HUES6 (cell line): ENCODE measurements around the gene ZNF846.
"Not testable (repeated sequence)": the region's sequence is repeated elsewhere in the genome, so short reads cannot be mapped to it uniquely, and the experiment has no call there.

ENCODE experiments used
- H3K27ac ChIP-seq: 2 replicates; pipeline ENCODE4 v1.7.0; 2013; ENCODE audit warnings: low read depth, mild to moderate bottlenecking, low read length, inconsistent platforms
- H3K27me3 ChIP-seq: 2 replicates; pipeline ENCODE4 v1.6.1; 2013; ENCODE audit warnings: low read length; ENCODE audit not compliant: control insufficient read depth, insufficient read depth
- H3K36me3 ChIP-seq: 2 replicates; pipeline ENCODE4 v1.6.1; 2013; ENCODE audit warnings: low read length; ENCODE audit not compliant: control insufficient read depth, insufficient read depth
- H3K4me1 ChIP-seq: 2 replicates; pipeline ENCODE4 v1.6.1; 2013; ENCODE audit warnings: low read length; ENCODE audit not compliant: control insufficient read depth, insufficient read depth
- H3K4me3 ChIP-seq: 2 replicates; pipeline ENCODE4 v1.5.1; 2013; ENCODE audit warnings: low read depth, low read length
- H3K9ac ChIP-seq: one replicate; pipeline ENCODE4 v1.6.1; 2013; ENCODE audit warnings: mild to moderate bottlenecking, low read length
- H3K9me3 ChIP-seq: 2 replicates; pipeline ENCODE4 v1.6.1; 2013; ENCODE audit warnings: low read depth, low read length; ENCODE audit not compliant: control insufficient read depth, insufficient read depth

The ZNF846 gene

DNA sequence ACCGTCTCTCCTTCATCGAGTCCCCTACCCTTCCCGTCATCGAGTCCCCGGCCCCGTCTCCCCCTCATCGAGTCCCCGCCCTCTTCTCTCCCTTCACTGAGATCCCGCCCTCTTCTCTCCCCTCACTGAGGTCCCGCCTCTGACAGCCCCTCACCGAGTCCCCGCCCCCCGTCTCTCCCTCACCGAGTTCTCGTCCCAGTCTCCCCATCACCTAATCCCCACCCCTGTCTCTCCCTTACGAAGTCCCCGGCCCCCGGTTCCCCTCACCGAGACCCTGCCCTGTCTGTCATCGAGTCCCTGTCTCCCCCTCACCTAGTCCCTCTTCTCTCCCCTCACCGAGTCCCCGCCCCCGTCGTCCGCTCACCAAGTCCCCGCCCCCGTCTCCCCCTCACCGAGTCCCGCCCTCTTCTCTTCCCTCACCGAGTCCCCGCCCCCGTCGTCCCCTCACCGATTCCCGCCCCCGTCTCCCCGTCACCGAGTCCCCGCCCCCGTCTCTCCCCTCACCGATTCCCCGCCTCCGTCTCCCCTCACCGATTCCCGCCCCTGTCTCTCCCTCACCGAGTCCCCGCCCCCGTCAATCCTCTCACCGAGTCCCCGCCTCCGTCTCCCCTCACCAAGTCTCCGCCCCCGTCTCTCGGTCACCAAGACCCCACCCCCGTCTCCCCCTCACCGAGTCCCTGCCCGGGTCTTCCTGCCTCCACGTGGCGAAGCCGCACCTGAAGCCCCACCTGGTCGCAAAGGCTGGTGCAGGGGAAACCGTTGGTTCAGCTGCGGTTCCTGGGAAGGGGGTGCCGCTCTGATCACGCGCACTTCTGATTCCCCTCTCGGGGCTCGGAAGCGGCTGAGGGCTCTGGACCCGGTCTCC lies 23.9 kb upstream of the ZNF846 start:
- H3K9ac ChIP-seq = peak overlapping the region; percentile 73
- no peaks in the 10 kb centered on the region for H3K36me3 ChIP-seq
- no peaks in the 10 kb centered on the region for H3K9me3 ChIP-seq
- peak overlapping the region; percentile 84 for H3K4me3 ChIP-seq
- H3K4me1 ChIP-seq = peaks cover 18% of the 10 kb centered on the region
- peak overlapping the region; percentile 42; the same call in 1 of the 2 replicates for H3K27ac ChIP-seq
- H3K27me3 ChIP-seq = no peaks in the 10 kb centered on the region

DNA sequence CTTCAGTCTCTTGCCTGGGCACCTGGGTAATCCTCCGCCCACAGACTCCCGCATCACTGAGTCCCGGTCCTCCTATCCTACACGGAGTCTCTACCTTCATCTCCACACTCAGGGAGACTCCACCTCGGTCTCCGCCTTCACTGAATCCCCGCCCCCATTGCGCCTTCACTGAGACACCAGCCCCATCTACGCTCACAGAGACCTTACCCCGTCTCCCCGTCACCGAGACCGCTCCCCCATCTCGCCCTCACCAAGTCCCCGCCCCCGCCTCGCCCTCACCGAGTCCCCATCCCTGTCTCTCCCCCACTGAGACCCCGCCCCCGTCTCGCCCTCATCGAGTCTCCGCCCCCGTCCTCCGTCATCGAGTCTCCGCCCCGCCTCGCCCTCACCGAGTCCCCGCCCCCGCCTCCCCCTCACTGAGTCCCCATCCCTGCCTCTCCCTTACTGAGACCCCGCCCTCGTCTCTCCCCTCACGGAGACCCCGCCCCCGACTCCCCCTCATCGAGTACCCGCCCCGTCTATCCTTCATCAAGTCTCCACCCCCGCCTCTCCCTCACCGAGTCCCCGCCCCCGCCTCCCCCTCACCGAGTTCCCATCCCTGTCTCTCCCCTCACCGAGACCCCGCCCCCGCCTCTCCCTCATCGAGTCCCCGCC lies 23.1 kb upstream of the ZNF846 start:
- Histone ChIP-seq H3K27me3 (no peaks in the 10 kb centered on the region), H3K36me3 (no peaks in the 10 kb centered on the region), H3K9me3 (no peaks in the 10 kb centered on the region), H3K4me3 (peak overlapping the region; percentile 84), H3K9ac (no peak overlapping the region), H3K27ac (no peak overlapping the region), H3K4me1 (peaks cover 20% of the 10 kb centered on the region)

- H3K4me3 ChIP-seq = peak overlapping the region; percentile 32; the same call in 1 of the 2 replicates
Observed at GRCh38 chr19:9791073-9791367, 22.5 kb upstream of the ZNF846 start.

DNA sequence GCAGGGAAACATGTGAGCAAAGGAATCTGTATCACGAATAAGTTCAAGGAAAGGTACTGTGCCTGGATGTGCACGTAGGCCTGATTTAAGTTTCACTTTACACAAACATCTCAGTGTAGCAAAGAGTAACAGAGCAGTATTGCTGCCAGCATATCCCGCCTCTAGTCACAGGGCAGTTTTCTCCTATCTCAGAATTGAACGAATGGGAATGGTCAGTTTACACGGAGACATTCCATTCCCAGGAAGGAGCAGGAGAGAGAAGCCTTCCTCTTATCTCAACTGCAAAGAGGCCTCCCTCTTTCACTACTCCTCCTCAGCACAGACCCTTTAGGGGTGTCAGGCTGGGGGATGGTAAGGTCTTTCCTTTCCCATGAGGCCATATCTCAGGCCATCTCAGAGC lies 21.0 kb upstream of the ZNF846 start:
- not testable (repeated sequence) for H3K27me3 ChIP-seq, H3K36me3 ChIP-seq, H3K27ac ChIP-seq, H3K4me3 ChIP-seq, H3K9me3 ChIP-seq
- H3K9ac ChIP-seq = peak overlapping the region; percentile 19
- H3K4me1 ChIP-seq = peaks cover 28% of the 10 kb centered on the region

More at GRCh38 chr19:9791073-9791367, 22.5 kb upstream of the ZNF846 start:
- H3K27me3 ChIP-seq, H3K9me3 ChIP-seq, H3K9ac ChIP-seq, H3K27ac ChIP-seq, H3K36me3 ChIP-seq: not testable (repeated sequence)
- H3K4me1 ChIP-seq = peaks cover 24% of the 10 kb centered on the region

GRCh38 chr19:9789066-9789465 lies 20.5 kb upstream of the ZNF846 start:
- Histone ChIP-seq H3K4me3 (no peak overlapping the region), H3K4me1 (peaks cover 33% of the 10 kb centered on the region), H3K9me3 (no peaks in the 10 kb centered on the region), H3K27me3 (no peaks in the 10 kb centered on the region), H3K27ac (no peak overlapping the region), H3K9ac (peak overlapping the region; percentile 19), H3K36me3 (no peaks in the 10 kb centered on the region)

DNA sequence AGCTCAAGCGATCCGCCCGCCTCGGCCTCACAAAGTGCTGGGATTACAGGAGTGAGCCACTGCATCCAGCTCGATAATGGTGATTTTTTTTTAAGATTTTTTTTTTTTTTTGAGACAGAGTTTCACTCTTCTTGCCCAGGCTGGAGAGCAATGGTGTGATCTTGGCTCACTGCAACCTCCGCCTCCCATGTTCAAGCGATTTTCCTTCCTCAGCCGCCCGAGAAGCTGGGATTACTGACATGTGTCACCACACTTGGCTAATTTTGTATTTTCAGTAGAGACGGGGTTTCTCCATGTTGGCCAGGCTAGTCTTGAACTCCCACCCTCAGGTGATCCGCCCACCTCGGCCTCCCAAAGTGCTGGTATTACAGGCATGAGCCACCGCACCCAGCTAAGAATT lies 20.1 kb upstream of the ZNF846 start:
- not testable (repeated sequence) for H3K27me3 ChIP-seq, H3K9ac ChIP-seq, H3K4me3 ChIP-seq, H3K36me3 ChIP-seq, H3K9me3 ChIP-seq, H3K27ac ChIP-seq
- peaks cover 34% of the 10 kb centered on the region for H3K4me1 ChIP-seq

DNA sequence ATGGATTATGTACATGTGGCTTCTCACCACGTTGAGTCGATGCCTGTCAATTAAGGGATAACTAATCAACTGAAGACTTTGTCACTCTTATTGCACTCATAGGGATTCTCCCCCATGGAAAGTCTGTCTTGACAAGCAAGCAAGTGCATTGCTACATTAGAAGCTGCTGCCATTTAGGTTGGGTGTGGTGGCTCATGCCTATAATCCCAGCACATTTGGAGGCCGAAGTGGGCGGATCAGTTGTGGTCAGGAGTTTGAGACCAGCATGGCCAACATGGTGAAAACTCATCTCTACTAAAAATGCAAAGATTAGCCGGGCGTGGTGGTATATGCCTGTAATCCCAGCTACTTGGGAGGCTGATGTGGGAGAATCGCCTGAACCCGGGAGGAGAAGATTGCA lies 18.3 kb upstream of the ZNF846 start:
- Histone ChIP-seq H3K4me1 (peaks cover 30% of the 10 kb centered on the region), H3K9ac (no peak overlapping the region), H3K27ac (no peak overlapping the region), H3K4me3 (peak overlapping the region; percentile 78; the same call in 1 of the 2 replicates), H3K36me3 (no peaks in the 10 kb centered on the region), H3K9me3 (no peaks in the 10 kb centered on the region), H3K27me3 (no peaks in the 10 kb centered on the region)

- Histone ChIP-seq H3K4me1 (peaks cover 30% of the 10 kb centered on the region), H3K9ac (no peak overlapping the region), H3K27ac (no peak overlapping the region), H3K9me3 (no peaks in the 10 kb centered on the region), H3K4me3 (peak overlapping the region; percentile 78), H3K36me3 (no peaks in the 10 kb centered on the region), H3K27me3 (no peaks in the 10 kb centered on the region)
Observed at GRCh38 chr19:9786342-9786741, 17.8 kb upstream of the ZNF846 start.

DNA sequence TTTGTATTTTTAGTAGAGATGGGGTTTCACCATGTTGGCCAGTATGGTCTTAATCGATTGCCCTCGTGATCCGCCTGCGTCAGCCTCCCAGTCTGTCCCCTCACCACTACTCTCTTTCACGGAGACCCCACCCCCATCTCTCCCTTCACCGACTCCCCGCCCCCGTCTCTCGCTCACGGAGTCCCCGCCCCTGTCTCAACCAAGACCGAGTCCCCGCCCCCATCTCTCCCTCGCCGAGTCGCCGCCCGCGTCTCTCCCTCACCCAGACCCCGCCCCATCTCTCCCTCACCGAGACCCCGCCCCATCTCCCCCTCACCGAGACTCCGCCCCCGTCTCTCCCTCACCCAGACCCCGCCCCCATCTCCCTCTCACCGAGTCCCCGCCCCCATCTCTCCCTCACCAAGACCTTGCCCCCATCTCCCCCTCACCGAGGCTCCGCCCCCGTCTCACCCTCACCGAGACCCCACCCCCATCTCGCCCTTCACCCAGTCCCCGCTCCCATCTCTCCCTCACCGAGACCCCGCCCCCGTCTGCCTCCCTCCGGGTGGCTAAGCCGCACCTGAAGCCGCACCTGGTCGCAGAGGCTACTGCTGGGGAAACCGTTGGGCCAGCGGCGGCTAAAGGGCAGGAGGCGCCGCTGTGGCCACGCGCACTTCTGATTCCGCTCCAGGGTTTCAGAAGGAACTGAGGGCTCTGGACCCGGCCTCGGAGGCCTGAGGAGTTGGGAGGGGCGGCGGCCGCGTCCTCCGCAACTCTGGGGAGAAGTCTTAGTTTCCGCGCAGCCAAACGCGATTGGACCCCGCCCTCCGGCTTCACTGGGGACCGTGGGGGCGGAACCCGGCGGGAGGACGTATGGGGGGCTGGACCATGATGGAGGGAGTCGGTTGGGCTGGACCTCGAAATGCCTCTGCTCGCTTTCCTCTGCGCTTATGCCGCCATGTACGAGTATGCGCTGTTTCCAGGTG lies 17.1 kb upstream of the ZNF846 start:
- Histone ChIP-seq H3K4me1 (peaks cover 30% of the 10 kb centered on the region), H3K27ac (peak overlapping the region; percentile 83), H3K9ac (peak overlapping the region; percentile 84), H3K9me3 (no peaks in the 10 kb centered on the region), H3K4me3 (peak overlapping the region; percentile 78), H3K36me3 (no peaks in the 10 kb centered on the region), H3K27me3 (no peaks in the 10 kb centered on the region)

DNA sequence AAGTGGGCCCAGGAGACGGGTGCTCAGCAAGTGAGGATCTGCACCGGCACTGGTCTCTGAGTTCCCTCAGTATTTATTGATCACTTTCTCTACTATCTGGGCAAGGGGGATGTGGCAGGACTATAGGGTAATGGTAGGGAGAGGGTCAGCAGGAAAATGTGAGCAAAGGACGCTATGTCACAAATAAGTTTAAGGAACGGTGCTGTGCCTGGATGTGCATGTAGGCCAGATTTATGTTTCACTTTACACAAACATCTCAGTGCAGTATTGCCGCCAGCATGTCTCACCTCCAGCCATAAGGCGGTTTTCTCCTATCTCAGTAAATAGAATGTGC lies 15.6 kb upstream of the ZNF846 start:
- H3K27me3 ChIP-seq, H3K36me3 ChIP-seq, H3K9me3 ChIP-seq: not testable (repeated sequence)
- Histone ChIP-seq H3K9ac (peak overlapping the region; percentile 84), H3K4me1 (peaks cover 17% of the 10 kb centered on the region), H3K27ac (peak overlapping the region; percentile 30; the same call in 1 of the 2 replicates), H3K4me3 (peak overlapping the region; percentile 27; the same call in 1 of the 2 replicates)
